Subcutaneous adipose tissue (tissue), 4 donors: Measurements from ENCODE around the gene CNKSR3. TPM values are rescaled to one million over a fixed set of nuclear protein-coding genes. Genes with fewer than 3 reads are reported as not detected.

ENCODE experiments used
- total RNA-seq, 4 donors: library from RNA; depleted of rRNA; stranded (reverse); fragments of >200 nt; gene quantifications; one replicate each; pipeline ENCODE4 v1.1.0, GENCODE V29; 2016
- TF ChIP-seq, protein P1 (sequence below): fragments of 450-650 bp; IDR thresholded peaks from one replicate; pipeline ENCODE4 v1.5.1; 2016; ENCODE audit warnings: low read depth, mild to moderate bottlenecking, control low read depth, antibody characterized with exemption, moderate library complexity

Gene CNKSR3
- total RNA-seq, 4 donors from 2014 or later = 2.4 to 5.5 (median 3.3) TPM

DNA sequence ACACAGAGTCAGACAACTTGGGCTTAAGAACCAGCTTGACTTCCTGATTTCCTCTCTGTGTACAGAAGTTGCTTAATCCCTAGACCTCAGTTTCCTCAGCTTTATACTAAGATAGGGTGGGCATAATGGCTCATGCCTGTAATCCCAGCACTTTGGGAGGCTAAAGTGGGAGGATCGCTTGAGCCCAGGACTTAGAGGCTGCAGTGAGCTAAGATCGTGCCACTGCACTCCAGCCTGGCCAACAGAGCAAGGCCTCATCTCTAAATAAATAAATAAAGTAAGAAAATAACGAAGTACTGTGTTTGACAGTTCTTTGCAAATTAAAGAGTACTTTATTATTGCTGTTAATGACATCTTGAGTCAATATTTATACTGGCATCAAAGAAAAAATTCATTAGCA is 41.7 kb downstream of the CNKSR3 start:
- TF ChIP-seq, protein P1, sequence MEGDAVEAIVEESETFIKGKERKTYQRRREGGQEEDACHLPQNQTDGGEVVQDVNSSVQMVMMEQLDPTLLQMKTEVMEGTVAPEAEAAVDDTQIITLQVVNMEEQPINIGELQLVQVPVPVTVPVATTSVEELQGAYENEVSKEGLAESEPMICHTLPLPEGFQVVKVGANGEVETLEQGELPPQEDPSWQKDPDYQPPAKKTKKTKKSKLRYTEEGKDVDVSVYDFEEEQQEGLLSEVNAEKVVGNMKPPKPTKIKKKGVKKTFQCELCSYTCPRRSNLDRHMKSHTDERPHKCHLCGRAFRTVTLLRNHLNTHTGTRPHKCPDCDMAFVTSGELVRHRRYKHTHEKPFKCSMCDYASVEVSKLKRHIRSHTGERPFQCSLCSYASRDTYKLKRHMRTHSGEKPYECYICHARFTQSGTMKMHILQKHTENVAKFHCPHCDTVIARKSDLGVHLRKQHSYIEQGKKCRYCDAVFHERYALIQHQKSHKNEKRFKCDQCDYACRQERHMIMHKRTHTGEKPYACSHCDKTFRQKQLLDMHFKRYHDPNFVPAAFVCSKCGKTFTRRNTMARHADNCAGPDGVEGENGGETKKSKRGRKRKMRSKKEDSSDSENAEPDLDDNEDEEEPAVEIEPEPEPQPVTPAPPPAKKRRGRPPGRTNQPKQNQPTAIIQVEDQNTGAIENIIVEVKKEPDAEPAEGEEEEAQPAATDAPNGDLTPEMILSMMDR = no peak

DNA sequence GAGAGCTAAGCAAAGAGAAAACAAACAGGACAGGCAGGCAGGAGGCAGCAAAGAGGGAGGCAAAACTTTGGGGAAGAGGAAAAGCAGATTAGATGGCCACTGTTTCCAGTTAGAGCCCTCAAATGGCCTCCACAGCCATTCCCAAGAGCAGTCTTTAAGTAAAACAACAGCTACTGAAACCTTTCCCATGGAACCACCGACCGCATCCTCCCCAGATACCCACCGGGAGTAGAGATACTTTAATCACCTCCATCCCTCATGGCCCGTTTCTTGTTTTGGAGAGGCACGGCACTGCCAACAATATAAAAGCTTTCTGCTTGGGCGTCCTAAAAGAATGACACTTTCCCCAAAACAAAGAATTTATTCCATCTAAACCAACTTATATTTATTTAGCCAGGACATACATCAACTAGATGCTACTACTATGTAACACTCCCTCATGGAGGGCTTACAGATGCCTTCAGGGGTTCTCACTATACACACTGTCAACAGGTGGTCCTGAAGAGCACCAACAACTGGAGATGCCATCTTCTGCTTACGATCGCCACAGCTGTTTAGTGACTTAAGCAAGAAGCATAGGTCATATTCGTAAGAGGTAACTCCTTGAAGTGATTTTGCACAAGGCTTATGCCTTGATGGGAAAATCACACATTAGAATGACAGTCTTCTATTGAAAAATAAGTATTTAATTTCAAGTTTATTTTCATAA is 43.4 kb downstream of the CNKSR3 start:
- TF ChIP-seq, protein P1 = no peak

DNA sequence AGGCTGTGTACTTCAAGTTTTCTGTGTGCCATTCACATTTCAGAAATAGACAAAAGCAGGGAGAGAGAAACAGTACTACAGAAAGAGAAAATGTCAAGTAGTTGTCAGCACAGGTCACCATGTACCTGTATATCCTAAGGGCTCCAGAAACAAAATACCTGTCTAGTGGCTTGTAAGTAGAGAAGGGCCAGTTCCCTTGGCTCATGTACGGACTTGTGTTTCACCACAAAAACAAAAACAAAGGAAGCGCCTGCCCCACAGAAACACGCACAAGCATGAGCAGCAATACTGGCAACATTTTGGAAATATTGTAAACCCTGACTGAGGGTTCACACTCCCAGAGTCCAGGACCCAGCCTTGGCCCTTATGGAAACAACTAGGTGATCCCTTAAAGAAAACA is 44.3 kb downstream of the CNKSR3 start:
- TF ChIP-seq, protein P1 = no peak

DNA sequence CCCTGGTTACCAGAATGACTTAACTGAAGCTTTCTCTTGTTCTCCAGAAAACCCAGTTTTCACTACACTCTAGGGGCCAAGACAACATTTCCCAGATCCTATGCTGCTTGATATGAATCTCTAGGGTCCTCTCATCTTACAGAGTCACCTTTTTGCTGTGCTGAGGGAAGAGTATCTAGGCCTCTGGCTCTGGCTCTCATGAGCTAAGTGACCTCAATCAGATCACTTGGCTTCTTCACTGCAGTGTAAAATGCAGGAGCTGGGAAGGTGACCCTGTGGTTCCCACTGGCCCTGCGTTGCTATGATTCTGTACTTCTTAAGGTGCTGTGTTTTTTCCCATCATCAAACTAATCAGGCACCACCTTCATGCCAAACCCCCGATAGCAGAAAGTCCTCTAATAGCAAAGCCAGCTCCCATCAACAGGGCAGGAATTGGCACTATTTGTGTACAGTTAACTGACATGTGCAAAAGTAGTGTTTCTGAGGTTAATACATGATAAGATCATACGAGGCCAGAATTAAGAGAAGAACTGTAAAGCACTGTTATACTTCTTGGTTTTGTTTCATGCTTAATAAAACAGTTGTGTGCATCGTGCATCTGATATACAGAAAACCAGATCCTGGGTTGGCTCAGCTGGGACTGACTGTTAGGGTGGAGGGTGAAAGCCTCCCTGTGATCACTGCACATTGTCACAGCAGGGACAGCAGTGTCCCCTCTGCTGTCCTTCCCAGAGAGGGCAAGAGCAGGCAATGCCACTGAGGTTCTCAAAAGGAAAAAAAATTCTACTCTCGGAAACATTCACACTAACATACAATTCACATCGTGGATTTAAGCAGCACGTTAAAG is 46.7 kb downstream of the CNKSR3 start:
- TF ChIP-seq, protein P1 = no peak

DNA sequence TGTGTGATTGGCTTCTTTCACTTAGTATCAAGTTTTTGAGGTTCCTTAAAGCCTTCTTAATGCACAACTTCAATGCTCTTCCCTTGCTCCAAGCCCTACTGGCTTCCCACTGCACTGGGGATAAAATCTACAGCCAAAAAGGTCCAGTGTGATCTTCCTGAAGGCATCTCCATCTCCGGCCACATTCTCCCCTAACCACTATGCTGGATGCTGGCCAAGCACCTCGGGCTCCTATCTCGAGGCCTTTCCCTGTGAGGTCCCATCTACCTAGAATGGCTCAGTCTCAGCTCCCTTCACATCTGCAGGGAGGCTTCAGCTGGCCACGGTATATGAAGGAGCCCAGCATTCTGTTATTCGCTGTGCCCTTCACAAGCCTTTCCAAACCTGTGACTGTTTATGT is 48.1 kb downstream of the CNKSR3 start:
- TF ChIP-seq, protein P1 = no peak

DNA sequence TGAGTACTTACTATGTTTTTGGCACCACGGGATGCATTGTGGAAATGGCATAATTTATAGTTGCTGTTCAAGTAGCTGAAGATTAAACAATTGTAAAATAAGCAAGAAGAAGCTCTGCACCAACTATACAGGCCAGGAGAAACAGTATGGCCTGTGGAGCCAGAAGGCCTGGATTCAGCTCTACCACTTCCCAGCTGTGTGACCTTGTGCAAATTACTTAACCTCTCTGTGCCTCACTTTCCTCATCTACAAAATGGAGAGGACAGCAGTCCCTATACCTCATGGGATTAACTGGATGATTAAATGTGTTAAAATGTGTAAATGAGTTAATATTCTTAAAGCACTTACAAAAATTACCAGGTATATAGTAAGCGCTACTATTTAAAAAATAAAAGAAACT is 49.1 kb downstream of the CNKSR3 start:
- TF ChIP-seq, protein P1 = no peak

DNA sequence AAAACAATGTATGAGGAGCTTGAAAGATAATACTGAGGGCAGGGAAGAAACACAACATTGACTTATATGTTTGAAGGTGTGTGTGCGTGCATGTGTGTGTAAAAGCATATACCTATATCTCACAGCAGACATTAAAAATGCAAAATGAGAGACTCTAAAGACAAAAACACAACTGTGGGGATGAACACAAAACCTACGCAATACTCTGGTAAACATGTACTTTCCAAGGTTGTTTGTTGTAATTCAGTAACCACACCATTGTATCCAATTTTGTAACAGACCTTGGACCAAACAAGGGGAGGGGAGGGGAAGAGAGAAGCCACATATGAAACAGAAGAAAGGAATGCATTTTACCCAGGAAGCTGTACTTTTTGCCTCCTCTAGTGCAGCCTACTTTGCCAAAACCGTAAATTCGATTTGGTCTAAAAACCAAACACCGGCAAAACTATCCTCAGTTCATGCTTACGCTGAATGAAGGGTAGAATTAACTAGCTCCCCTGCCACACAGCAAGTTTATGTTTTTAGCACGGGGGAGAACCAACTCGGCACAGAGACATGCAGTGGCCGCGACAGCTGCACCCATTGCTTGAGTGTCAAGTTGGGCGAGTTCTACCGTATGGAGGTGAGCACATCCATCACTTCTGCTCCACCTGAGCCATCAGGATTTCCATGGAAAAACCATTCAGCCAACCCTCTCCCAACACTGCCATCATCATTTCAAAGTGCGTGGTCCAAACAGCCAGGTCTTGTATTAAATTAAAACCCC is 50.0 kb downstream of the CNKSR3 start:
- TF ChIP-seq, protein P1 = no peak
